ENCODE data around the gene GOLIM4.

Gene GOLIM4

DNA sequence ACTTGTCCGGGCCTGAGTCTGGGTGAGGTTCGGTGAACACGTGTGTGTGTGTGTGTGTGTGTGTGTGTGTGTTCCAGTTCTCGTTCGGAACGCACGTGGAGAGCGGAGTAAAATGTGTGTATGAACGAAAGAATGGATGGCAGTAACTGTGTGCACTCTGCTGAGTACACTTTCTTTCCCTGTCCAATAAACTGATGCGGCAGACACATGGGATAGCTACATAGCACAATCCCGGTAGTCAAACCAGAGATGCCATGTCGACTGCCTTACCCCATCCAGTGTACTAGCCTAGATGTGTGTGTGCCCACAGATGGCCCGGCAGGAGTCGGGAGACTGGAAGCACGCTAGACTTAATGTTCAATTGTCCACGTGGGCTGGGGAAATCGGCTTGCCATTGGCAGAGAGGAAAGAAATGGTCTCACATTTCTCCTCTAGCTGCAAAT, 507 bp upstream of the GOLIM4 start:
- peak; percentile 81 for DNase-seq

DNA sequence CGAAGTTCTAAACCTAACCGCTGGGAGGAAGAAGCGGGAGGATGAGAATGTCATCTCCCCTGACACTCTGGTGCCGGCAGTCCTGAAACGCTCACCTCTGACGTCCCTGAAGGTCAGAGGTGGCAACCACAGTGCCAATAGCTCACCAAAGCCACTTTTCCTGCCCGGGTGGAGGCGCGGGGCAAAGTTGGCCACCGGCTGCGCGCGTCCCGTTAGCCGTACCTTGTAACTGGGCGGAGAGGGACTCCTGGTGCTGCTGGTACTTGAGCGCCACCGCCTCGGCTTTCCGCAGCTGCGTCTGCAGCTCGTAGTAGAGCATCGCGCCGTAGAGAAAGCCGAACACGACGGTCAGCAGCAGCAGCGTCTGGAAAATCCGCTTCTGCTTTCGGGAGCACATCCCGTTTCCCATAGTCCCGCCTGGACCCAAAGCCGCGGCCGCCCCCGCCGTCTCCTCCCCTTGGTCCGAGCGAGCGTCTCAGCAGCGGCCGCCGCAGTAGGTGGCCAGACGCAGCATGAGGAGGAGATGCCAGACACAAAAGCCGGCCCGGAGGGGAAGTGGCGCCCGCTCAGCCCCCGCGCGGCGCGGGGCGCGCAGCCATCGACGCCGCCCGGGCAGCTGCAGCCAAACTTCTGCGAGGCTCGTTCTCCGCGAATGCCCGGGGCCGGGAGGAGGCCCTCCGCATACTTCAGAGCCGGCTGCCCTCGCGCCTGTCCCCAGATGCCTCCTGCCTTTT, 680 bp downstream of the GOLIM4 start:
- peak; percentile 65 for DNase-seq

- DNase-seq = no peak
Measured at GRCh38 chr3:168094580-168094876, 1.2 kb downstream of the GOLIM4 start.

DNA sequence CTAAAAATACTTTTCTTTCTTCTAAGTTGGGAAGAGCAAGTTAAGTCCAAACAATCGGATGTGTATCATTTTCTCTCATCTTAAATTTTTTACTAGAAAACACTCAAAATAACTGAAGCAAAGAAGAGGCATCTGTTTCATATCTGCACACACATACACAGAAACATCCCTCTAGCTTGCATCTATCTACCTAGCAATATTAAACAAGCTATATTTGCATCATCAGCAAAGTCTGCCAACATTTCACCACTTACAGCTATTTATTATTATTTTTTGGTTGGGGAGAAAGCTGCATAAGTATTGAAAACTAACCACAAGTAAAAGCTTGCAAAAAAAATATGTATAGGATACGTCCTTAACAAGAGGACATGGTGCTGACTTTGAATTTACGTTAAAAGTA, 1.9 kb downstream of the GOLIM4 start:
- no peak for DNase-seq

GRCh38 chr3:168093229-168093628, 2.5 kb downstream of the GOLIM4 start:
- no peak for DNase-seq

DNA sequence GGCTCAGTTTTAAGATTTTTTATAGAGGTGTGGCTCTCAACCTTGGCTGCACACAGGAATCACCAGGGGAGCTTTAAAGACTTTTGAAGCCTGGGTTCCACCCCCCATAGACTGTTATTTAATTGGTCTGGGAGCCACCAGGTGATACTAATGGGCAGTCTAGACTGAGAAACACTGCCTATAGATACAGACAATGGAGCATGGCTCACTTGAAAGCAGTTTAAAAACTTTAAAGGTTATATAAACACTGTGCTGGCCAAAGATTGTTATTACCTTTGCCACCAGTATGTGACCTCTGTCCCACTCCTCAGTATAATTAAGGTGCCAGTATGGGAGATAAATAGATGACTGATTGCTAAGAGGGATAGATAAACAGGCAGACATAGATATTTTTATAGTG, 3.8 kb downstream of the GOLIM4 start:
- no peak for DNase-seq

- DNase-seq = no peak
Measured at GRCh38 chr3:168091302-168091858, 4.3 kb downstream of the GOLIM4 start.

- DNase-seq = no peak
Measured at GRCh38 chr3:168090306-168091085, 5.2 kb downstream of the GOLIM4 start.

DNA sequence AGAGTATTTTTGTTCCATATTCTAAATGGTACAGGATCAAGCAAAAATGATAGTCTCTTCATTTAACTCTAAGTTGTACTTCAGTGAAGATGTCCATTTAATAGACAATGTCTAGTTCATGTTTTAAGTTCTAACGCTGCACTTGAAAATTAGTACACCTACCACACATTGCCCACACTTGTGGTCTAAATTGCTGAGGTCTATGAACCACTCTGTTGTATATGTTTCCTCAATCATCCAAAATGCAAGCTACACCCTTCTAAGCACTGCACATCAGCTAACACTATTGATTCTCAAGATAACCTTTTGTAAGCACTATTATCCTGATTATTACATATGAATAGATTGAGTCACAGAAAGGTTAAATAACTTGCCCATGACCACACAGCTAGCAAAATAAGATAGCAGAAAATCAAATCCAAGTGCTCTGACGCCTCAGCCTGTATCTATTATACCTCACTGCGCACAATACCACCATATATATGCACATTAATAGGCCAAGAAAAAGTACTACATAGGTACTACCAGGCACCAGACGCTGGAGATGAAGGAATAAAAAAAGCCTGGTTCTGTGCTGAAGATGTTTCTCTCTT, 6.4 kb downstream of the GOLIM4 start:
- no peak for DNase-seq

DNA sequence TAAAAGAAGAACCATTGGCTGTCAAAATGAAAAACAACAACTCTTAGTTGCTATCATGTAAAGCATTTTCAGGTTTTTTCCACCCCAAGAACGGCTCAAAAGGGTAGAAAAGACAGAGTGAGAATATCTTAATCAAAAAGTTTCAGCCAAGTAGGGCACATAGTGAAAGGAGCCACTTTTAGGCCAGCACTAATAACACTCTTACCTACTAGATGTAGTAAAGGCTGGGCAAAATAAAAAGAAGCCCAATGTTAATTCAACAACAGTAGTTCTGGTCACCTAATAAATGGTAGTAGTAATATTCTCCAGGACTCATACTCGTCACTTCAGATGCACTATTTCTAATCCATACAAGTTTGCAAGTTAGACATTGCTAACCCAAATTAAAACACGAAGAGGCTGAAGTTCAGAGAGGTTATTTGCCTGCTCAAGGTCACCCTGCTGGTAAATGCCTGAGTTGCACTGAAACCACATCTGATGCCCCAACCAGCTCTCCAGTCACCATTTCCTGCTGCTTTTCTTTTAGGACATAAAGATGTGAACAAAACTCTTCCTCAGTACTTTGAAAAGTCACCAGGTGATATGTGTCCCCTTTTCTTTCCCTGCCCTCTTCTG, 7.5 kb downstream of the GOLIM4 start:
- no peak for DNase-seq

- no peak for DNase-seq
Measured at GRCh38 chr3:168087539-168087938, 8.2 kb downstream of the GOLIM4 start.

DNA sequence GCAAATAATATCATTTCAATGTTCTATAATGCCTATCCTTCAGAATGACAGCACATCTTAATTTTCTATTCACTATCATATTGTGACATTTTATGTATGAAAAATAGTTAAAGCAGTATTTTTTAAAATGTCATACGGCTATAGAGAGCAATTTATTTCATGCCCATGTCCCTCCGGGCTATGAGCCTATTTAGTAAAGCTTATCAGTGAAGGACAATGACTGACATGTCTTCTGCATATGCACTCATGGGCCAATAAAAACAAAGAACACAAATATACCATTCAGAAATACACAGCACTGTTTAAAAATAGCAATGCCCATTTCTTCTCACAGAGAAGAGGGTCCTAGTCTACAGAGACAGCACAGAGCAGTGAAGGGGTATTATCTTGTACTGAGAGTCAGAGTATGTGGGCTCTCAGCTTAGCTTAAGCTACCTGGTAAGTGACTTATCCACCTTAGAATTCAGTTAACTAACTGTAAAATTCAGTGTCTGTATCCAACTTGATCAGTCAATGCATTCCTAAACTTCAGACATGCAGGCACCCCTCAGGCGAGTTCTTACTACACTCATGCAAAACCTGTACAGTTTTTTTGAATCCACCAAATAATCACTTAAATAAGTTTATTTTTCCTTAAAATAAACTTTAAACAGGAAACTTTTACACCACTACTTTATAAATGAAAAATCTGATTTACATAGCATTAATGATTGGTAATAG, 9.0 kb downstream of the GOLIM4 start:
- no peak for DNase-seq

DNA sequence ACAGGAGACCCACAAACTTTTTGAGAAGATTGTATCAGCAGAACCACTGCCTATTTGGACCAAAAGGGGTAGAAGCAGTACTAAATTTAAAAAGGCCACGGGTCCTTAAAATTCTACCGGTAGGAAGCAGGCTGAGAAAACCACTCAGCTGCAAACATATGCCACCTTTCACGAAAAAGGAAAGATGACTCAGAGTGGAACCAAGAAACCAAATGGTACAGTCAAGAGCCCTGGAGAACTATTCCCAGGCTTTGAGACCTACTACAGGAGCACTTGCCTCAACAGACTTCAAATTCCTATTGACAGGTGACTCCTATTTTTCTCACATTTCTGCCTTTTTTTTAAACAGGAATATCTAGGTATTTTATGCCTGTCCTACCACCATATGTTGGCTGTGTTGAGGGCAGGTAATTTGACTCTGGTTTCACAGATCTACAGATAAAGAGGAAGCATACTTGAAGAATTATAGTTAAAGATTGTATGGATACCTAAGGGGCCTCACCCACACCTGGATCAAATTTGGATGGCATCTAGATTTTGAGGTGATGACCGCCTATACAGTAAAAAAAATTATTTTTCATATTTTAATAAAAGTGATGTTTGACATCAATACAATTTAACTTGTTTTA, 10.1 kb downstream of the GOLIM4 start:
- no peak for DNase-seq

DNA sequence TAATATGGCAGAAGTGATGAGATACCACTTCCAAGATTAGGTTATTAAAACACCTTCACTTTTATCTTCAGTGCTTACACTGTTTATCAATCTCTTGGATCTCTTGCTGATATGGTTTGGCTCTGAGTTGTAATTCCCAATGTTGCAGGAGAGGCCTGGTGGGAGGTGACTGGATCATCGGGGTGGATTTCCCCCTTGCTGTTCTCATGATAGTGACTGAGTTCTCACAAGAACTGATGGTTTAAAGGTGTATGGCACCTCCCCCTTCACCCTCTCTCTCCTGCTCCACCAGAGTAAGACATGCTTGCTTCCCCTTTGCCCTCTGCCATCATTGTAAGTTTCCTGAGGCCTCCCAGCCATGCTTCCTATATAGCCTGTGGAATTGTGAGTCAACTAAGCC, 11.8 kb downstream of the GOLIM4 start:
- DNase-seq = no peak

- DNase-seq = no peak
Measured at GRCh38 chr3:168081856-168082255, 13.9 kb downstream of the GOLIM4 start.

- DNase-seq = no peak
Measured at GRCh38 chr3:168081171-168081771, 14.5 kb downstream of the GOLIM4 start.

GRCh38 chr3:168080499-168081170, 15.1 kb downstream of the GOLIM4 start:
- DNase-seq = no peak

DNA sequence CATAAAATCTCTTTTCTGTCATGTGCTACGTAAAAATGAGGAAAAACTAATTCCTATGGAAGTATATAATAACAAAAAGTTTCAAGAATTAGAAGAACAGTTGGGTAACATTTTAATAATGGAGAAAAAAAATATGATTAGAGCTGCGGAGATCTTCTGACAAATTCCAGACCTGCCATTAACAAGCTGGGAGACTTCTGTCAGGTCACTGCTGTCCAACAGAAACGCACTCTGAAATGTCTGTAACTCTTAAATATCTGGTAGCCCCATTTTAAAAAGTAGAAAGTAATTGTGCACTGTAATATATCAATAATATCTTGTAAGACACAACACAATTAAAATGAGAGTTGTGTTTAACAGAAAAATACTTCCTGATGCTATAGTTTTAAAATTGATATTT, 15.7 kb downstream of the GOLIM4 start:
- DNase-seq = no peak

DNA sequence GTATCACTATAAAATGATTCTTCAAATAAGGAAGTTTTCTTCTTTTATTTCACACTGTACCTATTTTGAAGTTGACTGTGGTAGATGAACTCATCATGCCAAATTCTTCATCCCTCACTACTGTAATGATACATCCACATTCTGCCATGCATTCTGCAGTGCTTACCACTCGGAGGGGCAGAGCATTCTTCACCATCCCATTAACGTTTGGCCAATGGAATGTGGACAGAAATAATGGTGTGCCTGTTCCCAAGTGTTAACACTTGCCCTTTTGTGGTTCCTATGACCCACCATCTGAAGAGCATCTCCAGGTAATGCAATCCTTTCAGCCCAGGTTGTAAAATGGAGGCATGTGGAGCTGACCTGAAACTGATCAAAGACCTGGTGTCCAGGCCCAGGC, 18.6 kb downstream of the GOLIM4 start:
- no peak for DNase-seq

GRCh38 chr3:168073842-168074605, 21.7 kb downstream of the GOLIM4 start:
- no peak for DNase-seq

DNA sequence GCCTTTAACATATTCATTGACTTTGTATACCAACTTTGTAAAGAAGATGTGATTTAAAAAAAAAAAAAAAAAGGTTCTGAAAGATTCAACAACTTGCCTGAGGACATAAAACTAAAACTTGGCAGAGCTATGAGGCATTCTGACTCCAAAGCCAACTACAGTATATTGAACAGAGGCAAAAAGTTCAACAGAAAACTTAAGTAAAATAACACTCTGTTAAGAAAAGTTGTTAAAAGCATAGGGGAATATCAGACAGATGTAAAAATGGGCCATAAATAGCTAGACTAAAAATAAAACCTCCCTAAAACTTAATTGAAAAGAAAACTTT, 23.4 kb downstream of the GOLIM4 start:
- DNase-seq = no peak

Measured in NCI-H1092 treated with DMSO at 0.1 percent for 48 hours (cell line).